HEK293T (cell line): Measurements from ENCODE around the gene RAMACL.

Experiments used
- FOXA1 ChIP-seq: fragments of 450-650 bp; IDR thresholded peaks from 2 replicates; pipeline ENCODE4 v1.6.1; 2016; ENCODE audit warnings: mild to moderate bottlenecking
- SP1 ChIP-seq: fragments of 450-650 bp; IDR thresholded peaks from 2 replicates; pipeline ENCODE4 v1.6.1; 2017

DNA sequence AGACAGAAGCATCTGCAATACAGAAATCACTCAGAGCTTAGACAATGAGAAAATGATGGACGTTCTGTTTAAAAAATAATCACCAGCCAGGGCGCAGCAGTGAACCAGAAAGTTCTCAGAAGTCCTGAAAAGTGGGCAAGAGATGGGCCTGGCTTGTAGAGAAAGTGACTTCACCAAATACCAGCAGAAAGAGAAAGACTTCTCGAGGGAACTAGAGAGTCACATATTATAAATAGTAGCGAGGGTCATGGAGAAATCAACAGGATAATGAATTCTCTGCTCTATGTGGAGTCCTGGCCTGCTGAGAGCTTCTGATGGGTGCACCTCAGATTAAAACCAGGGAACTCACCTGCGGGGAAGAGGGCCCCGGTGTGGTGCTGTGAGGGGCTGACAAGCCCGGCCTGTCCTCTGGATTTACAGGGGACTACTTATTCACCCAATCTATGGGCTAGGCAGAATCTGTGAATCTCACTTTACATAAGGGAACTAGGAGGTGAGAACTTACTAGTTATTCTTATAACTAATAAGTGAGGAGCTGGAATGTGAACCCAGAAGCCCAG lies 5.6 kb upstream of the RAMACL start:
- TF ChIP-seq FOXA1: no peak
- TF ChIP-seq SP1: no peak
